Measurements from ENCODE around the gene RHOG.

- no peak for TF ChIP-seq EP300 (IDR thresholded peaks at IDR 0.05)
- no peak for TF ChIP-seq POLR2AphosphoS5 (IDR thresholded peaks at IDR 0.05)
- peak; percentile 45 to 61 (median 56) for TF ChIP-seq CTCF (IDR thresholded peaks at IDR 0.05)
These were observed 32.6 kb downstream of the RHOG start, which contains the start of gene PGAP2 for GRCh38 chr11:3807909-3808860.
